ENCODE results near the gene MTMR12.
A peak's percentile ranks its signal among the peaks of the same experiment; 100 is the strongest.

The MTMR12 gene

GRCh38 chr5:32270946-32271345 is 41.8 kb downstream of the MTMR12 start:
- no peak for DNase-seq

DNA sequence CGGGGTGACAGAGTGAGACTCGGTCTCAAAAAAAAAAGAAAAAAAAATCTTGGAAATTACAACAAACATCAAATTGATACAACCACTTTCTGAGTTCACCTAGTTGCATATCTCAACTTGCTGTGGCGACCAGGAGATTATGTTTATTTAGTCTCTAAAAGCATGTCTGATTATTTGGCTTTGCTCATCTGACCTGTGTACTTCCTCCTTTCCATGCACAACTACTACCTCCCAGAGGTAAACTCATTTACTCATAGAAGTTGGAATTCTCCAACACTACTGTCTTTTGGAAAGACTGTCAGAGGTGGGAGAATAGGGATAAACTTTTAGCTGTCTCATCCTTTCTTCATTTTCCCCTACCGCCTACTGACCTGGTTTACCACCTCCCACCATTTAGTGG is 42.6 kb downstream of the MTMR12 start:
- DNase-seq = no peak

DNA sequence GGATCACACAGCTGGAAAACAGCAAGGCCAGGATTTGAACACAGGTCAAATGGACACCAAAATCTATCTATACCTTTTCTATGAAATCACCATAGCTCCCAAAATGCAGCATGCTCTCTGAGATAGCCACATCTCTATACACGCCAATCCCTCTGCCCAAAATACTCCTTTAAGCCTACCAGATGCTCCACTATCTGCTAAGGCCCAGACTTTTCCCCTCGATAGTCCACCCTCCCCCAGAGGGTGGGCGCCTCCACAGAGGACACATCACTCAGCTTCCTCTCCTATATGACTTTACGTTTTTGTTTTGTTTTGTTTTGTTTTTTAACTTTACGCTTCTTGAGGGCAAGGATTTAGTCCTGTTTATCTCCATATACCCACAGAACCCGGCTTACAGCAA is 46.8 kb downstream of the MTMR12 start:
- DNase-seq = no peak

- peak; percentile 12 for DNase-seq
Observed at GRCh38 chr5:32264957-32265572, 47.7 kb downstream of the MTMR12 start.

GRCh38 chr5:32263684-32264083 is 49.1 kb downstream of the MTMR12 start:
- DNase-seq = no peak

GRCh38 chr5:32261198-32261597 is 51.5 kb downstream of the MTMR12 start:
- no peak for DNase-seq

DNA sequence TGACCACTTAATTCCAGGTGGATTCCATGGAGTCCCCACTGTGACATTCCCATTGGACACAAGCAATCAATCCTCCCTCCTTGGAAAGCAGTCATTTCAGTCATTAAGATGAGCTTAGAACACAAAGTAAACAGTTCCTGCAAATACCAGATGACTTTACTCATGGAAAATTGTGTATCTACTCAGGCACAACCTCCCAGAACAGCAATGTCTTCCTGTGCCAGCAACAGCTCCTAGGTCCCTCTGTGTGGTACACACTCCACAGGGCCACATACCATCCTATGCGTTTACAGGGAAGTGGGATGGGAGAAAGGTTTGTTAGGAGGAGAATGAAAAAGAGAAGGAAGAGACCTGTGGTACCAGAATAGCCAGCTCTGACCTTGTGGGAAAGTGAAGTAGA is 53.7 kb downstream of the MTMR12 start:
- DNase-seq = no peak

- DNase-seq = no peak
Observed at GRCh38 chr5:32258424-32258823, 54.3 kb downstream of the MTMR12 start.

DNA sequence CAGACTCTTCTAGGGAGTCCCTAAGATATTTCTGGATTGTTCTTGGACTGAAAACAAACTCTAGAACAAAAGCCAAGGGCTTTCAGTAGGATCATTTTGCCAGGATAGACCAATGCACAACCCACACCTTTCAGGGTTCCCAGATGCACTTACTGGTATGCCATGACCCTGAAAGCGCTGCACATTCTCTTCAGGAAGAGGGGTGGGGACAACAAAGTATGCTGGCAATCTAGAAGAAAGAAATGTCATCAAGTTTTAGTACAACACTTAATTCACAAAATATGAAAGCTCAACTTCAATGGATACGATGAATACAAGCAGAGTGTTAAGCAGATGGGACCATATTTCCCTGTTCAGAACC is 57.2 kb downstream of the MTMR12 start:
- DNase-seq = no peak

- peak; percentile 95 for DNase-seq
Observed at GRCh38 chr5:32254881-32255539, 57.7 kb downstream of the MTMR12 start.

DNA sequence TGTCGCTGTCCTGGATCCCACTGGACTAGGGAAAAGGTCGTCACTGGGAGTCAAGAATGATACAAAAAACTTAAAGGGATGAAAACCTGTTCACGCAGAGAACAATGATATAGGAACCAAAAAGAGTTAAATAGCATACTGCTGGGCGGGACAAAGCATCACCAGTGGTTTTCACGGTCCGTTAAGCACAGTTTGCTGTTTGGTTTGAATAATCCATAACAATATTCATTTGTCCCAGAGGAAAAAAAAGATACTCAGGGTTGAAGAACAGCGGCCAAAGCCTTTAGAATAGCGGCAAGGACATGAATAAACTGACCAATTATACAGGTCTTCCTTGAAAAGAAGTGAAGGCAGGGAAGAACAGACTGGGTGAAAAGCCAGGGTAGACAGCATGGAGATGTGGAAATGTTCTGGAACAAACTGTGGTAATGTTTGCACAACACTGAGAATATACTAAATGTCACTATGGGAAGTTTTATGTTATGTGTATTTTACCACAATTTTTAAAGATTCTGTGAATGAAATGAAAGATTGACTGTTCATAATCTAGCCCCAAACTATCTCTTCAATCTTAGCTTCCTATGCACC is 60.8 kb downstream of the MTMR12 start:
- peak; percentile 35 for DNase-seq

GRCh38 chr5:32249668-32250067 is 63.1 kb downstream of the MTMR12 start:
- no peak for DNase-seq

- DNase-seq = no peak
Observed at GRCh38 chr5:32245742-32246141, 67.0 kb downstream of the MTMR12 start.

GRCh38 chr5:32244017-32244416 is 68.7 kb downstream of the MTMR12 start:
- no peak for DNase-seq

DNA sequence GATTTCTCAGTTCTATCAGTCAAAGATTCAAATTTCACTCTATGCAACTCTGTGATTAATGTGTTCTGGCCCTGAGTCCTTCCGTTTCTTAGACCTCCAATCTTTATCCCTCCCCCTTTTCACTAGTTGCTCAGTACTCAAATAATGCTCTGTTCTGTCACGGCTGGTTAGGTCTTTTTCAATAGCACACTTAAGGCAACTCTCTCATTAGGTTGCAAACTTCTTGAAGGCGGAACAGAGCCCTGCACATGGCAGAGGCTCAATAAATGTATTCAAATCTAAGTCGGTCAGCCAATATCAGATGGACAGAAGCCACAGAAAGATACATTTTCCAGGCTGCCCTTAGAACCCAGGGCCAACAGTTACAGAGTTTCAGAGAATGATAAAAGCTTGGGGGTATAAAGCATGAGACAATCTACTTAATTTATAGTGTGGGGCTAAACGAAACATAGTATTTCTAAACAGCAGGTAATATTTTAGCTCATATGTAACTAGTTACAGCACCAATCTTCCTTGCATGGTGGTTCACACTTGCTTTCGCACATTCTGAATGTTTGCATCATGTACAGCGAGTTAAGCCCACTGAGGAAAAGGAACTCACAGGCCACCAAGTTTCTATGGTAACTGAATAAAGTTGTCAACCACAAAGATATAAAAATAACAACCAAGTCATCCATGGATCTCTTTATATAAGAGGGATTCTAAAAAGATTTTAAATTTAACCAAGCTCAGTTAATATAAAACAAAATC is 71.5 kb downstream of the MTMR12 start:
- no peak for DNase-seq

GRCh38 chr5:32239385-32239784 is 73.4 kb downstream of the MTMR12 start:
- DNase-seq = no peak

- no peak for DNase-seq
Observed at GRCh38 chr5:32233696-32234447, 78.9 kb downstream of the MTMR12 start.

DNA sequence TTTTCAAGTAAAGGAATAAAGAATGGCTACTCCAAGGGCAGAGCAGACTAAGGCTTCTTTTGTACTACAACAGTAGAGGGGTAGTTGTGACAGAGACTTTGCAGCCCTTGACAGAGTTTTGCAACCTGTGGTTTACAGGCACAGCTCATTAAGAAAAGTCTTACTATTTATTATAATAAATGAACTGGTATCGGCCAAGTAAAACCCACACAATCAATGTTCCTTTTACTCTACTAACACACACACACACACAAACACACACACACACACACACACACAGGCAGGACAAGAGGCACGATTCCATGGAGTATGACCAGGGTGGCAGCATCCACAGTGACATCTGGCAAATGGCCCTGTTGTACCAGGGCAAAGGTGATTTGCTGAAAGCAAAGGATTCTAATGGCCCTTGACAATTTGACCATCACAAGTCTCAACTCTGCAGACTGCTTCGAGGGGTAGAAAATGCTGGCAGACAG is 79.5 kb downstream of the MTMR12 start:
- no peak for DNase-seq

DNA sequence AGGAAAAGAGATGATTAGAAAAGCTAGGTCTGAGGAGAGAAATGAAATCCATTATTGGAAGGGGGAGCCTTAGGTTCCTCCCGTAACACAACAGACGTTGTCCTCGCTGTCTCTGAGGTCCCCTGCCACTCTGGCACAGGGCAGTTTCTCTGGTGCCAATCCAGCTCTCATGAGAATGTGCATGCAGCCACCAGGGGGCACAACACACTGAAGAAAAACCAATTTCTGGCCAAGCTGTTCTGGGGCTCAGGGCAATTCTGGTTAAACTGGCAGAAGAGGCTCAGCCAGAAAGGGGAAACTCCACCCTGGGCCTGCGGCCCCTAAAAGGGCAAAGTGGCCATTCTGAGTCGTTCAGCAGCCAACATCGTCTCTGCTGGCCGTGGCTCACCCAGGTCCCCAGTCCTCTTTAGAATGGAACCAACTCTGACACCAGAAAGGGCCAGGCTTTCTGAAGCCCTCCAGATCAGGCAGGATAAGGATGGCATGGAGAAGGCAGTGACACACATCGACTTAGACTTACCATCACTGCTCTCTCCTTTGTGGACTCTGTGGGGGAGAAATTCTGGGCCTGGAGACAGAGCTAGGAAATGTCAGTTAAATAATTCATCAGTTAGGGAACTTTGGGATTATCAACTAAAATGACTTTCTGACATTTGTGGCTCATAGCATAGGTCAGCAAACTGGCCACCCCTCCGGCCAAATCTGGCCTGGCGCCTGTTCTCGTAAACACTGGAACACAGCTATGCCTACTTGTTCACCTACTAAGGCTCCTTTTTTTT is 80.1 kb downstream of the MTMR12 start:
- DNase-seq = peak; percentile 61

- no peak for DNase-seq
Observed at GRCh38 chr5:32231929-32232328, 80.8 kb downstream of the MTMR12 start.

DNA sequence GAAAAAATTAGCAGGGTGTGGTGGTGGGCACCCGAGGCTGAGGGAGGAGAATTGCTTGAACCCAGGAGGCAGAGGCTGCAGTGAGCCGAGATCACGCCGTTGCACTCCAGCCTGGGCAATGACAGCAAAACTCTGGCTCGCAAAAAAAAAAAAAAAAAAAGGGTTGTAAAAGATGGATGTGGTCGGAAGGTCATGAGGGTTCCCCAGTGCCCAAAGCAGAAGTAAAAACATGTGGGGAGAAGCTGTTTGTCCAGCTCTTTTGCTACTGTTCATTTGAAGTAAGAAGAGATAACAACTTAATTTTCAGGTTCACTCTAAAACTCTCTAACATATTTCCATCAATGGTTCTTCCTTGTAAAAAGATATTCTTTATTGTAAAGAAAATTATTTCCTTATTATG is 81.5 kb downstream of the MTMR12 start:
- no peak for DNase-seq
